NCI-H2227 (cell line): ENCODE data around the gene LRP1.
"Not testable (repeated sequence)": the region's sequence is repeated elsewhere in the genome, so short reads cannot be mapped to it uniquely, and the experiment has no call there.

Experiments used
- DNase-seq: peaks from one replicate; lab custom pipeline; 2025; ENCODE audit not compliant: unreplicated experiment; lab: John Stamatoyannopoulos, UW

Gene LRP1

GRCh38 chr12:57110104-57111030 lies 17.9 kb upstream of the LRP1 start:
- DNase-seq, result peak; percentile 32

- DNase-seq, result peak; percentile 58
These were observed 17.1 kb upstream of the LRP1 start, which contains the start of gene STAT6 for GRCh38 chr12:57111031-57111734. TSS of gene STAT6 (minus strand) at chr12:57111362. CDS start at chr12:57108278, 3,084 bp downstream.

- no peak for DNase-seq
These were observed 15.6 kb upstream of the LRP1 start for GRCh38 chr12:57112492-57113294.

GRCh38 chr12:57116580-57117281 lies 11.6 kb upstream of the LRP1 start:
- no peak for DNase-seq

GRCh38 chr12:57118711-57119271 lies 9.5 kb upstream of the LRP1 start:
- no peak for DNase-seq

GRCh38 chr12:57119294-57120085 lies 8.8 kb upstream of the LRP1 start:
- DNase-seq, result no peak

- DNase-seq, result not testable (repeated sequence)
These were observed 7.6 kb upstream of the LRP1 start for GRCh38 chr12:57120718-57121117.

GRCh38 chr12:57123813-57124212 lies 4.5 kb upstream of the LRP1 start:
- DNase-seq, result no peak

GRCh38 chr12:57124261-57124877 lies 3.9 kb upstream of the LRP1 start:
- DNase-seq, result peak; percentile 83

GRCh38 chr12:57126061-57126460 lies 2.2 kb upstream of the LRP1 start:
- no peak for DNase-seq

GRCh38 chr12:57126561-57126960 lies 1.7 kb upstream of the LRP1 start:
- DNase-seq, result no peak

- peak; percentile 27 for DNase-seq
These were observed 1.1 kb upstream of the LRP1 start for GRCh38 chr12:57127101-57127725.

- peak; percentile 20 for DNase-seq
These were observed 400 bp downstream of the LRP1 start for GRCh38 chr12:57128519-57129247.

GRCh38 chr12:57129321-57129842 lies 1.1 kb downstream of the LRP1 start:
- DNase-seq, result no peak

GRCh38 chr12:57129889-57130288 lies 1.6 kb downstream of the LRP1 start:
- DNase-seq, result no peak

- no peak for DNase-seq
These were observed 2.7 kb downstream of the LRP1 start for GRCh38 chr12:57130941-57131340.

- no peak for DNase-seq
These were observed 3.8 kb downstream of the LRP1 start for GRCh38 chr12:57131896-57132744.
